ENCODE data around the gene CTAGE4.
"Not testable (repeated sequence)": the region's sequence is repeated elsewhere in the genome, so short reads cannot be mapped to it uniquely, and the experiment has no call there.

- not testable (repeated sequence) for TF ChIP-seq CTCF (IDR thresholded peaks at IDR 0.05); SIN3A (IDR thresholded peaks at IDR 0.05; ENCODE audit: borderline replicate concordance, insufficient read depth, low read depth, low read length); POLR2AphosphoS5 (IDR thresholded peaks at IDR 0.05; ENCODE audit: low read depth, low read length); REST (IDR thresholded peaks at IDR 0.05; ENCODE audit: insufficient read depth in 1 of 2, low read depth in 2 of 2, low read length in 1 of 2)
These were observed 4.1 kb upstream of the CTAGE4 start for GRCh38 chr7:144179165-144179479.
